GM21717 (cell line): ENCODE data around the gene GBP3.
A peak's percentile ranks its signal among the peaks of the same experiment; 100 is the strongest.
"Not testable (repeated sequence)": the region's sequence is repeated elsewhere in the genome, so short reads cannot be mapped to it uniquely, and the experiment has no call there.

ENCODE experiments used
- ATAC-seq: cut with Tn5 transposase; IDR thresholded peaks from one replicate; pipeline ENCODE4 v1.9.1; 2021; ENCODE audit warnings: mild to moderate bottlenecking, moderate library complexity; ENCODE audit not compliant: unreplicated experiment

The GBP3 gene

DNA sequence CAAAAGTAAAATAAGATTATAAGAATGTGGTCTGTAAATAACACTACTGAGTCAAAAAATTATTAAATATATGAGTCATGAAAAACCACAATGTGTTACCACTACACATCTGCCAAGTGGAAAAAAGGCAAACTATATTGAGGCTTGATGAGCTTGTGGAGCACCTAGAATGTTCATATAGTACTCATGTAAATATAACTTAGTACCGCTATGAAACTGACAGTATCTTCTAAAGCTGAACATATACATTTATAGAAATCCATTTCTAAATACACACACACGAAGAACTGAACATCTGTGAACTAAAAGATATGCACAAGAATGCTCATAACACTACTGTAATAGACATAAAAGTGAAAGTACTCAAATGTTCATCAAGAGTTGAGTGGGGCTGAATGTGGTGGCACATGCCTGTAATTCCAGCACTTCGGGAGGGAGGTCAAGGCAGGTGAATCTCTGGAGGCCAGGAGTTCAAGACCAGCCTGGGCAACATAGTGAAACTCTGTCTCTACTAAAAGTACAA lies 18.5 kb upstream of the GBP3 start:
- ATAC-seq = peak; percentile 96

GRCh38 chr1:89040315-89040626 lies 17.6 kb upstream of the GBP3 start:
- no peak for ATAC-seq

- ATAC-seq = no peak
Observed at GRCh38 chr1:89037186-89037585, 14.5 kb upstream of the GBP3 start.

DNA sequence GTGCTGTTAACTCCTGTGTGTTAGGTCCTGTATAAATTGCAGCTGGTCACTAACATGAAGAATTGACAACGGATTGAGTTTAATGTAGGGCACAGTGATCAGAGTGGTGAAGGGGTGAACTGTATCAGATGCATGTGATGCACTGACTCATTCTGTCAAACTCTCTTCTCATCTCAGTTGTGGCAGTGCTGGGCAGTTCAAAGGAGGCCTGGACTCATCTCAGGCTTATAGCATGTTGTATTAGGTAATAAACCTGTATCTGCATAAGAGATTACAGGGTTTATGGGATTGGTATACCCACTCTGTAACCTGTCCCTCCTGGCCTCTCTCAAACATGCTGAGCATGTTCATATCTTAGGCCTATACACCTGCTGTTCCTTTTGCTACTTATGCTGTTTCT lies 12.4 kb upstream of the GBP3 start:
- ATAC-seq = no peak

GRCh38 chr1:89034004-89034403 lies 11.3 kb upstream of the GBP3 start:
- not testable (repeated sequence) for ATAC-seq

DNA sequence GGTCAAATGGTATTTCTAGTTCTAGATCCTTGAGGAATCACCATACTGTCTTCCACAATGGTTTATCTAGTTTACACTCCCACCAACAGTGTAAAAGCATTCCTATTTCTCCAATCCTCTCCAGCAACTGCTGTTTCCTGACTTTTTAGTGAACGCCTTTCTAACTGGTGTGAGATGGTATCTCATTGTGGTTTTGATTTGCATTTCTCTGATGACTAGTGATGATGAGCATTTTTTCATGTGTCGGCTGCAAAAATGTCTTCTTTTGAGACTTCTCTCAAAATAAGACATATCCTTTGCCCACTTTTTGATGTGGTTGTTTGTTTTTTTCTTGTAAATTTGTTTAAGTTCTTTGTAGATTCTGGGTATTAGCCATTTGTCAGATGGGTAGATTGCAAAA lies 6.4 kb upstream of the GBP3 start:
- ATAC-seq = not testable (repeated sequence)

DNA sequence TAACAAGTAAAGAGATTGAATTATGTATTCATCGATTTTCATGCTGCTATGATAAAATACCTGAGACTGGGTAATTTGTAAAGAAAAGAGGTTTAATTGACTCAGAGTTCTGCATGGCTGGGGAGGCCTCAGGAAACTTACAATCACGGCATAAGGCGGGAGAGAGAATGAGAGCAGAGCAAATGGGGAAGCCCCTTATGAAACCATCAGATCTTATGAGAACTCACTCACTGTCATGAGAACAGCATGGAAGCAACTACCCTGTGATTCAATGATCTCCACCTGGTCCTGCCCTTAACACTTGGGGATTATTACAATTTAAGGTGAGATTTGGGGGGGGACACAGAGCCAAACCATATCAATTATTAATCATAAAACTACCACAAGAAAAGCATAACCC lies 3.3 kb upstream of the GBP3 start:
- no peak for ATAC-seq

DNA sequence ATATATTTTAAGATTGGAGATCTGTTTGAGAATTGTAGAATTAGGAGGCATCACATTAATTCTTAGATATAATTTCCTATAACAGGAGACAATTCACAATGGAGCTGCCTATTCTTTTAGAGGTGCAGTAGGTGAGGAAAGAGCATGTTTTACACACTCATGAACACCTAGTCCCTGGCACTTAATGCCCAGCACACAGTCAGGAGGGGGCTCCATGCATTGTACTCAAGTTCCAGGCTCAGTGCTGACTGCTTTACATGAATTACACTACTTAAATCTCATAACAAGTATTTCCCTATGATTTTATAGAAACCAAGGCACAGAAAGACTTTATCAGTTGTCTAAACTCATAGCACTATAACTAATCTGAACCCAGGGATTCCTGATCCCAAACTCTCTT lies 360 bp upstream of the GBP3 start:
- ATAC-seq = peak; percentile 17

- ATAC-seq = not testable (repeated sequence)
Observed at GRCh38 chr1:89018318-89018717, 4.3 kb downstream of the GBP3 start.

DNA sequence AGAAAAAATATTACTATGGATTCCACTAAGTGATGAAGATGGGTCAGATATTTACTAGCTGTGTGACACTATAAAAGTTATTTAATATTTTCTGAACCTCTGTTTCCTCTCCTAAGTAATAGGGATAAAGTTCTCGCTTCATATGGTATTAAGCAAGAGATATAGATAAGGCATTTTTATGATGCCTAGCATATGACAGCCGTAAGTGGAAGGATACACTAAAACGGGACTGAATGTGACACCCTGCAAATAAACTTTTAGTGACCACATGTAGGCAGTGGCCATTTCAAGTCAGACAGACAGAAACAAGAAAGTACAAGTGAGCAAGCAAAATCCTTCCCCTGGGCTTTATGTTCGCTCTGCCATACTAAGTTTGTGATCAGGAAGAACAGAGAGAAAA lies 14.2 kb downstream of the GBP3 start:
- ATAC-seq = no peak

DNA sequence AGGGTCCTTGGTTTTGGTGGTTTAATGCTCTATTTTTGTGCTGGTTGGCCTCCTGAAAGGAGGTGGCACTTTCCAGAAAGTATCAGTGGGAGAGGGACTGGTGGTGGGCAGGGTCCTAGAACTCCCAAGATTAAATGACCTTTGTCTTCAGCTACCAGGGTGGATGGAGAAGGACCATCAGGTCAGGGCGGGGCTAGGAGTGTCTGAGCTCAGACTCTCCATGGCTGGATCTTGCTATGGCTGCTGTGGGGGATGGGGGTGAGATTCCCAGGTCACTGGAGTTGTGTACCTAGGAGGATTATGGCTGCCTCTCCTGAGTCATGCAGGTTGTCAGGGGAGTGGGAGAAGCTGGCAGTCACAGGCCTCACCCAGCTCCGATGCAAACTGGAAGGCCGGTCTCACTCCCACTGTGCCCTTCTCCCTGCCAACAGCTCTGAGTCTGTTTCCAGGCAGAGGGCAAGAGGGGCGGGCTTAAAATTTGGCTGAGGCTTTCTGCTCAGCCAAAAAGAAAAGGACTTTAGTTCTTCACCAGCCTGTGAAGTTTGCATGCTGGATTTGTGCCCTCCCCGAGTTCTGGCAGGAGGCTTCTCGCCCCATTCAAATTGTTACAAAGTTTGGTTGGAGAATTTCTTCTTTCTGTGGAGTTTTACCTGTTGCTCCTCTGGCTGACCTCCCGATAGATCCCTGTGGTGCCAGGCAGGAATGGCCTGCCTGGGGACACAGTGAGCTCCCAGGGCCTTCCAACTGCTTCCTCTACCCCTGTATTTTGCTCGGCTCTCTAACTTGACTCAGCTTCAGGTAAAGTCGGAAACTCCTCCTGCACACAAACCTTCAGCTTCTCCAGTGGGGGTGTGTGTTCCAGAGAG lies 17.1 kb downstream of the GBP3 start:
- no peak for ATAC-seq

GRCh38 chr1:89002176-89002575 lies 20.5 kb downstream of the GBP3 start:
- not testable (repeated sequence) for ATAC-seq

GRCh38 chr1:89001510-89001909 lies 21.2 kb downstream of the GBP3 start:
- no peak for ATAC-seq

- peak; percentile 76 for ATAC-seq
Observed at GRCh38 chr1:88998716-88999115, 23.9 kb downstream of the GBP3 start.

DNA sequence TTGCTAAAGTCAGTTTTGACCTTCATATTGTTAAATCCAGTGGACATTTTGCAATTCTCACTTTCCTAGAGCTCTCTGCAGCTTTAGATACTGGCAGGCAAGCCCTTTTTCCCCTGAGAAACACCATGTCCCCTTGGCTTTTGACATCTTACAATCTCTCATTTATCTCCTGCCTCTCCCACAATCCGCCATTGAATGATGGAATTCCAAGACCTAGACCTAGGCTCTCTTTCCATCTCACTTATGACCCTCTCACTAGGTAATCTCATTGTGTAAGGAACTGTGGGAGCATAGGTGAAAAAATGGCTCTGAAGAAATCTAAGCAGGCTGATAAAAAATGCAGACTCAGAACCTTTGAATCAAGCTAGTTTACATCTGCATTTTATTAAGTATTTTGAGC lies 32.2 kb downstream of the GBP3 start:
- ATAC-seq = no peak

- no peak for ATAC-seq
Observed at GRCh38 chr1:88985692-88986091, 37.0 kb downstream of the GBP3 start.

GRCh38 chr1:88985032-88985431 lies 37.6 kb downstream of the GBP3 start:
- ATAC-seq = peak; percentile 3

GRCh38 chr1:88984569-88984968 lies 38.1 kb downstream of the GBP3 start:
- peak; percentile 39 for ATAC-seq

GRCh38 chr1:88983791-88984559 lies 38.7 kb downstream of the GBP3 start:
- peak; percentile 42 for ATAC-seq

GRCh38 chr1:88982055-88982454 lies 40.6 kb downstream of the GBP3 start:
- no peak for ATAC-seq

- ATAC-seq = not testable (repeated sequence)
Observed at GRCh38 chr1:88981506-88981905, 41.2 kb downstream of the GBP3 start.

DNA sequence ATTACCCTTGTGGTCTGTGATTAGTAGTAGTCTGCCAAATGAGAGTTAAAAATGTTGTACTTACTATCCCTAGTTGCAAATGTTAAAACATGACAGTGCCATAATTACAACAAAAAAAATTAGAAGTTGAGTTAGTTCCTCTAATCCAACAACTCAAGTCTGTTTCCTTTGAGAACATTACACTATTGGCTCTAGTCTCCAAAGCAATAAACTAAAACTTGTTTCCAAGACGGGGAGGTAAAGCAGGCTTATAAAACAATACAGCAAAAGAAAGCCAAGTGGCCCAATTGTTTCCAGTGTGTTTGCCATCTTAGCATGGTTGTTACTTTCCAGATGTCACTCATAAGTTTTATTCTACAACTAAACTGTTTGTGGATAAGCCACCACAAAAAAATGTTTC lies 41.8 kb downstream of the GBP3 start:
- ATAC-seq = no peak
